Panc1 (cell line): Measurements from ENCODE around the gene HPCAL1.

Source experiments
- POLR2AphosphoS5 ChIP-seq: IDR thresholded peaks from 2 replicates; pipeline ENCODE4 v1.6.1; 2012; ENCODE audit warnings: mild to moderate bottlenecking, low read depth, low read length, moderate library complexity
- TF ChIP-seq, protein P1 (sequence below): fragments of 450-650 bp; IDR thresholded peaks from 2 replicates; pipeline ENCODE4 v1.5.1; 2017; ENCODE audit warnings: mild to moderate bottlenecking

GRCh38 chr2:10269291-10269690 lies 33.4 kb upstream of the HPCAL1 start:
- TF ChIP-seq, protein P1, sequence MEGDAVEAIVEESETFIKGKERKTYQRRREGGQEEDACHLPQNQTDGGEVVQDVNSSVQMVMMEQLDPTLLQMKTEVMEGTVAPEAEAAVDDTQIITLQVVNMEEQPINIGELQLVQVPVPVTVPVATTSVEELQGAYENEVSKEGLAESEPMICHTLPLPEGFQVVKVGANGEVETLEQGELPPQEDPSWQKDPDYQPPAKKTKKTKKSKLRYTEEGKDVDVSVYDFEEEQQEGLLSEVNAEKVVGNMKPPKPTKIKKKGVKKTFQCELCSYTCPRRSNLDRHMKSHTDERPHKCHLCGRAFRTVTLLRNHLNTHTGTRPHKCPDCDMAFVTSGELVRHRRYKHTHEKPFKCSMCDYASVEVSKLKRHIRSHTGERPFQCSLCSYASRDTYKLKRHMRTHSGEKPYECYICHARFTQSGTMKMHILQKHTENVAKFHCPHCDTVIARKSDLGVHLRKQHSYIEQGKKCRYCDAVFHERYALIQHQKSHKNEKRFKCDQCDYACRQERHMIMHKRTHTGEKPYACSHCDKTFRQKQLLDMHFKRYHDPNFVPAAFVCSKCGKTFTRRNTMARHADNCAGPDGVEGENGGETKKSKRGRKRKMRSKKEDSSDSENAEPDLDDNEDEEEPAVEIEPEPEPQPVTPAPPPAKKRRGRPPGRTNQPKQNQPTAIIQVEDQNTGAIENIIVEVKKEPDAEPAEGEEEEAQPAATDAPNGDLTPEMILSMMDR = no peak
- no peak for TF ChIP-seq POLR2AphosphoS5
